Keratinocyte (primary cell): ENCODE measurements around the gene FOXK1. TPM values are rescaled to one million over a fixed set of nuclear protein-coding genes. Genes with fewer than 3 reads are reported as not detected.

Experiments
- DNase-seq: peaks from one replicate; pipeline ENCODE4 v3.0.0-alpha.2; 2011; ENCODE audit warnings: low read depth, missing footprints, low spot score
- FAIRE-seq: peaks from 2 replicates; lab custom pipeline; 2011; peaks lifted over from hg19 to GRCh38; lab: Jason Lieb, UNC
- H2AFZ ChIP-seq: 2 replicates; pipeline ENCODE4 v1.6.0; 2012; ENCODE audit warnings: low read length, control low read depth, inconsistent platforms; ENCODE audit not compliant: control insufficient read depth
- H3K27ac ChIP-seq: 2 replicates; pipeline ENCODE4 v1.5.1; 2011; ENCODE audit warnings: low read length; ENCODE audit not compliant: control insufficient read depth, insufficient read depth
- H3K27me3 ChIP-seq: 3 replicates; pipeline ENCODE4 v1.6.0; 2011; ENCODE audit warnings: low read length; ENCODE audit not compliant: control insufficient read depth, insufficient read depth; ENCODE audit errors: extremely low read depth
- H3K36me3 ChIP-seq, 2 experiments: 2 replicates in 1 of 2; 3 replicates in 1 of 2; pipeline ENCODE4 v1.5.1; 2011; ENCODE audit warnings: low read length in 2 of 2, mild to moderate bottlenecking in 1 of 2; ENCODE audit not compliant: control insufficient read depth in 2 of 2, insufficient read depth in 2 of 2; ENCODE audit errors: extremely low read depth in 1 of 2
- H3K4me1 ChIP-seq: 3 replicates; pipeline ENCODE4 v1.5.1; 2011; ENCODE audit warnings: low read length; ENCODE audit not compliant: control insufficient read depth, insufficient read depth; ENCODE audit errors: extremely low read depth
- H3K4me2 ChIP-seq: 3 replicates; pipeline ENCODE4 v1.6.0; 2011; ENCODE audit warnings: low read depth, low read length; ENCODE audit not compliant: control insufficient read depth, insufficient read depth; ENCODE audit errors: extremely low read depth
- H3K4me3 ChIP-seq, 3 experiments: fragments of 200-600 bp in 1 of 3; sonication (generic) in 1 of 3; 2 replicates in 2 of 3; 3 replicates in 1 of 3; pipeline ENCODE4 v1.5.1; 2011 to 2016; ENCODE audit warnings: low read length in 3 of 3, mild to moderate bottlenecking in 3 of 3, control low read depth in 2 of 3, inconsistent platforms in 1 of 3, low read depth in 1 of 3, mixed read lengths in 1 of 3, mixed run types in 1 of 3, moderate library complexity in 1 of 3; ENCODE audit not compliant: control insufficient read depth in 2 of 3, insufficient read depth in 2 of 3; ENCODE audit errors: extremely low read depth in 1 of 3
- H3K79me2 ChIP-seq: 2 replicates; pipeline ENCODE4 v1.6.0; 2012; ENCODE audit warnings: low read length; ENCODE audit not compliant: control insufficient read depth, insufficient read depth
- H3K9ac ChIP-seq: 3 replicates; pipeline ENCODE4 v1.6.0; 2011; ENCODE audit warnings: low read length; ENCODE audit not compliant: control insufficient read depth, insufficient read depth; ENCODE audit errors: extremely low read depth
- H3K9me1 ChIP-seq: 3 replicates; pipeline ENCODE4 v1.6.0; 2011; ENCODE audit warnings: low read length; ENCODE audit not compliant: control insufficient read depth, insufficient read depth; ENCODE audit errors: extremely low read depth
- H3K9me3 ChIP-seq: 2 replicates; pipeline ENCODE4 v1.5.1; 2012; ENCODE audit warnings: low read depth, low read length; ENCODE audit not compliant: control insufficient read depth
- H4K20me1 ChIP-seq: 3 replicates; pipeline ENCODE4 v1.6.0; 2011; ENCODE audit warnings: low read length; ENCODE audit not compliant: control insufficient read depth, insufficient read depth; ENCODE audit errors: extremely low read depth
- CTCF ChIP-seq, 3 experiments: IDR thresholded peaks in 1 of 3; conservative IDR thresholded peaks in 1 of 3; optimal IDR thresholded peaks in 1 of 3; 2 replicates in 2 of 3; 3 replicates in 1 of 3; pipeline versions ENCODE3 to v1.5.1; 2011; ENCODE audit warnings: low read length in 3 of 3, mild to moderate bottlenecking in 3 of 3, moderate library complexity in 2 of 3, control low read depth in 1 of 3, inconsistent platforms in 1 of 3; ENCODE audit not compliant: insufficient read depth in 2 of 3; ENCODE audit errors: extremely low read depth in 1 of 3
- EZH2 ChIP-seq: IDR thresholded peaks from one replicate; pipeline ENCODE4 v1.6.1; 2012; ENCODE audit warnings: inconsistent platforms, mild to moderate bottlenecking, low read length, moderate library complexity
- dilution Hi-C: fragments of 300-500 bp; cut with MboI; formaldehyde crosslinking; loops from one replicate; pipeline ENCODE4 v1.7.0; 2020; ENCODE audit warnings: low sequenced_read_pairs; ENCODE audit not compliant: extremely low pct_ligation_motif_present
- polyA plus RNA-seq, 5 experiments: library from polyadenylated mRNA; depleted of rRNA in 3 of 5; stranded (reverse) in 3 of 5; stranded (forward) in 1 of 5; unstranded in 1 of 5; fragments of >200 nt; gene quantifications; 1 replicate in 1 of 5; 2 replicates in 3 of 5; 3 replicates in 1 of 5; pipeline versions ENCODE4 v1.2.1 to v1.2.3, GENCODE V29; 2011 to 2012; ENCODE audit warnings: missing spikeins in 2 of 5, low read depth in 1 of 5, low replicate concordance in 1 of 5

FOXK1 gene
- polyA plus RNA-seq, 1 donor (not counting 4 experiments of a cell fraction or from before 2014, with no cell fraction given) = 4.4 TPM

GRCh38 chr7:4683043-4683883, 1.2 kb downstream of the FOXK1 start:
- peak overlapping the region; percentile 91 for H3K4me2 ChIP-seq
- no peaks in the 10 kb centered on the region for H4K20me1 ChIP-seq
- no peaks in the 10 kb centered on the region for H3K9me1 ChIP-seq
- FAIRE-seq (no peak), DNase-seq (no peak)
- peaks cover 0 to 3% of the 10 kb centered on the region in 2 experiments for H3K36me3 ChIP-seq
- peak overlapping the region; percentile 95 for H3K27ac ChIP-seq
- TF ChIP-seq EZH2 = no peak
- TF ChIP-seq CTCF (optimal IDR thresholded peaks at IDR 0.05 in 1 of 3, IDR thresholded peaks at IDR 0.05 in 1 of 3, conservative IDR thresholded peaks at IDR 0.05 in 1 of 3; ENCODE audit: extremely low read depth in 1 of 3, insufficient read depth in 2 of 3, low read length in 3 of 3) = no peak
- H3K4me3 ChIP-seq = peak overlapping the region; percentile 79 to 88 (median 85)
- H2AFZ ChIP-seq = no peak overlapping the region
- H3K79me2 ChIP-seq = peaks cover 52% of the 10 kb centered on the region
- no peaks in the 10 kb centered on the region for H3K9me3 ChIP-seq
- H3K9ac ChIP-seq = peak overlapping the region; percentile 92
- dilution Hi-C loops = no loop called here
- no peaks in the 10 kb centered on the region for H3K27me3 ChIP-seq
- H3K4me1 ChIP-seq = peaks cover 14% of the 10 kb centered on the region

GRCh38 chr7:4683884-4684565, 1.9 kb downstream of the FOXK1 start:
- DNase-seq (peak; percentile 28), FAIRE-seq (no peak)
- dilution Hi-C loops = no loop called here
- Histone ChIP-seq H4K20me1 (no peaks in the 10 kb centered on the region), H3K27ac (peak overlapping the region; percentile 95), H3K9ac (peak overlapping the region; percentile 92), H3K4me1 (peaks cover 14% of the 10 kb centered on the region), H3K36me3 (peaks cover 0 to 3% of the 10 kb centered on the region in 2 experiments), H3K9me3 (no peaks in the 10 kb centered on the region), H3K79me2 (peaks cover 60% of the 10 kb centered on the region), H3K27me3 (no peaks in the 10 kb centered on the region), H3K4me3 (peak overlapping the region; percentile 79 to 88 (median 85)), H3K9me1 (no peaks in the 10 kb centered on the region), H2AFZ (no peak overlapping the region), H3K4me2 (peak overlapping the region; percentile 91)
- TF ChIP-seq CTCF (optimal IDR thresholded peaks at IDR 0.05 in 1 of 3, IDR thresholded peaks at IDR 0.05 in 1 of 3, conservative IDR thresholded peaks at IDR 0.05 in 1 of 3; ENCODE audit: extremely low read depth in 1 of 3, insufficient read depth in 2 of 3, low read length in 3 of 3) (no peak), EZH2 (no peak)
